H7 (cell line): ENCODE measurements around the gene FBXW4. TPM values are rescaled to one million over a fixed set of nuclear protein-coding genes. Genes with fewer than 3 reads are reported as not detected.
A peak's percentile ranks its signal among the peaks of the same experiment; 100 is the strongest.
"Not testable (repeated sequence)": the region's sequence is repeated elsewhere in the genome, so short reads cannot be mapped to it uniquely, and the experiment has no call there.

Source experiments
- DNase-seq: peaks from one replicate; pipeline ENCODE4 v3.0.0; 2012
- H3K27me3 ChIP-seq: 2 replicates; pipeline ENCODE4 v1.6.0; 2011; ENCODE audit warnings: mild to moderate bottlenecking, low read length; ENCODE audit not compliant: control insufficient read depth, insufficient read depth
- H3K36me3 ChIP-seq: replicated peaks from 2 replicates; pipeline ENCODE4 v1.5.1; 2011; ENCODE audit warnings: low read length; ENCODE audit not compliant: control insufficient read depth, insufficient read depth
- H3K4me3 ChIP-seq: 2 replicates; pipeline ENCODE4 v1.5.1; 2011; ENCODE audit warnings: low read depth, mild to moderate bottlenecking, control low read depth, low read length, moderate library complexity; ENCODE audit not compliant: insufficient read depth
- total RNA-seq: library from RNA; depleted of rRNA; stranded (reverse); fragments of >200 nt; shearing (Covaris generic); gene quantifications from 2 replicates; pipeline ENCODE4 v1.2.3, GENCODE V29; 2014

FBXW4 gene
- total RNA-seq, 1 experiment from 2014 or later: 25.4 TPM

- no peak overlapping the region for H3K4me3 ChIP-seq
- H3K27me3 ChIP-seq: no peaks in the 10 kb centered on the region
- DNase-seq: no peak
- H3K36me3 ChIP-seq: no peaks in the 10 kb centered on the region
Measured at GRCh38 chr10:101656890-101657289, 38.1 kb downstream of the FBXW4 start.

- no peak overlapping the region for H3K4me3 ChIP-seq
- H3K36me3 ChIP-seq: no peaks in the 10 kb centered on the region
- no peak for DNase-seq
- no peaks in the 10 kb centered on the region for H3K27me3 ChIP-seq
Measured at GRCh38 chr10:101655570-101655969, 39.4 kb downstream of the FBXW4 start.

GRCh38 chr10:101653536-101653935, 41.4 kb downstream of the FBXW4 start:
- Histone ChIP-seq H3K27me3 (no peaks in the 10 kb centered on the region), H3K4me3 (no peak overlapping the region), H3K36me3 (peaks cover 1% of the 10 kb centered on the region)
- no peak for DNase-seq

GRCh38 chr10:101651336-101651735, 43.6 kb downstream of the FBXW4 start:
- Histone ChIP-seq H3K27me3 (no peaks in the 10 kb centered on the region), H3K36me3 (peaks cover 1% of the 10 kb centered on the region), H3K4me3 (no peak overlapping the region)
- DNase-seq: no peak

GRCh38 chr10:101650863-101651262, 44.1 kb downstream of the FBXW4 start:
- H3K36me3 ChIP-seq: peaks cover 1% of the 10 kb centered on the region
- no peak for DNase-seq
- no peaks in the 10 kb centered on the region for H3K27me3 ChIP-seq
- no peak overlapping the region for H3K4me3 ChIP-seq

- no peak for DNase-seq
- no peak overlapping the region for H3K4me3 ChIP-seq
- no peaks in the 10 kb centered on the region for H3K27me3 ChIP-seq
- H3K36me3 ChIP-seq: peaks cover 1% of the 10 kb centered on the region
Measured at GRCh38 chr10:101649525-101650085, 45.4 kb downstream of the FBXW4 start.

- Histone ChIP-seq H3K27me3 (no peaks in the 10 kb centered on the region), H3K4me3 (no peak overlapping the region), H3K36me3 (peaks cover 1% of the 10 kb centered on the region)
- no peak for DNase-seq
Measured at GRCh38 chr10:101647255-101647654, 47.7 kb downstream of the FBXW4 start.

GRCh38 chr10:101646364-101646763, 48.6 kb downstream of the FBXW4 start:
- peak; percentile 35 for DNase-seq
- peaks cover 1% of the 10 kb centered on the region for H3K36me3 ChIP-seq
- H3K4me3 ChIP-seq: no peak overlapping the region
- no peaks in the 10 kb centered on the region for H3K27me3 ChIP-seq

GRCh38 chr10:101645659-101646058, 49.3 kb downstream of the FBXW4 start:
- no peak for DNase-seq
- Histone ChIP-seq H3K27me3 (no peaks in the 10 kb centered on the region), H3K4me3 (no peak overlapping the region), H3K36me3 (peaks cover 1% of the 10 kb centered on the region)

- Histone ChIP-seq H3K27me3 (no peaks in the 10 kb centered on the region), H3K36me3 (no peaks in the 10 kb centered on the region; the same call in 1 of the 2 replicates), H3K4me3 (no peak overlapping the region)
- DNase-seq: peak; percentile 79
Measured at GRCh38 chr10:101644002-101644401, 51.0 kb downstream of the FBXW4 start.

- H3K36me3 ChIP-seq: no peaks in the 10 kb centered on the region; the same call in 1 of the 2 replicates
- peak; percentile 60 for DNase-seq
- no peak overlapping the region for H3K4me3 ChIP-seq
- no peaks in the 10 kb centered on the region for H3K27me3 ChIP-seq
Measured at GRCh38 chr10:101643546-101643945, 51.4 kb downstream of the FBXW4 start.

GRCh38 chr10:101639141-101639900, 55.6 kb downstream of the FBXW4 start:
- no peak for DNase-seq
- H3K4me3 ChIP-seq: no peak overlapping the region
- no peaks in the 10 kb centered on the region for H3K36me3 ChIP-seq
- no peaks in the 10 kb centered on the region for H3K27me3 ChIP-seq

- not testable (repeated sequence) for H3K27me3 ChIP-seq, H3K4me3 ChIP-seq, H3K36me3 ChIP-seq, DNase-seq
Measured at GRCh38 chr10:101633510-101633909, 61.5 kb downstream of the FBXW4 start.

- no peak for DNase-seq
Measured at GRCh38 chr10:101631821-101632475, 63.0 kb downstream of the FBXW4 start.

GRCh38 chr10:101630633-101630920, 64.4 kb downstream of the FBXW4 start:
- no peak for DNase-seq
- no peaks in the 10 kb centered on the region for H3K27me3 ChIP-seq

More at GRCh38 chr10:101631821-101632475, 63.0 kb downstream of the FBXW4 start:
- no peak overlapping the region for H3K4me3 ChIP-seq
- no peaks in the 10 kb centered on the region for H3K27me3 ChIP-seq
- no peaks in the 10 kb centered on the region for H3K36me3 ChIP-seq

More at GRCh38 chr10:101630633-101630920, 64.4 kb downstream of the FBXW4 start:
- no peaks in the 10 kb centered on the region for H3K36me3 ChIP-seq
- no peak overlapping the region for H3K4me3 ChIP-seq
